KMS-11 (cell line): ENCODE measurements around the gene RAB7A.

Source experiments
- H2AFZ ChIP-seq: fragments of 200-600 bp; sonication (generic); 2 replicates; pipeline ENCODE4 v1.6.1; 2016; ENCODE audit warnings: antibody characterized with exemption, mixed run types, low read depth
- H3K27ac ChIP-seq: fragments of 200-600 bp; sonication (generic); 2 replicates; pipeline ENCODE4 v1.6.1; 2016; ENCODE audit warnings: mild to moderate bottlenecking, mixed run types
- H3K27me3 ChIP-seq: fragments of 200-600 bp; sonication (generic); 2 replicates; pipeline ENCODE4 v1.6.1; 2017; ENCODE audit warnings: mild to moderate bottlenecking, low read depth, mixed run types, moderate library complexity; ENCODE audit not compliant: insufficient read depth
- H3K36me3 ChIP-seq: fragments of 200-600 bp; sonication (generic); 2 replicates; pipeline ENCODE4 v1.6.1; 2017; ENCODE audit warnings: mild to moderate bottlenecking, mixed run types; ENCODE audit not compliant: insufficient read depth
- H3K4me1 ChIP-seq: fragments of 200-600 bp; sonication (generic); 2 replicates; pipeline ENCODE4 v1.6.1; 2016; ENCODE audit warnings: mild to moderate bottlenecking, low read depth, mixed run types; ENCODE audit not compliant: poor library complexity, severe bottlenecking
- H3K4me2 ChIP-seq: fragments of 200-600 bp; sonication (generic); 2 replicates; pipeline ENCODE4 v1.7.0; 2016; ENCODE audit warnings: mild to moderate bottlenecking, mixed run types
- H3K4me3 ChIP-seq: fragments of 200-600 bp; sonication (generic); IDR thresholded peaks from 2 replicates; pipeline ENCODE4 v1.6.1; 2017; ENCODE audit warnings: low read depth, low read length, mixed read lengths; ENCODE audit not compliant: insufficient read depth
- H3K79me2 ChIP-seq: fragments of 200-600 bp; sonication (generic); 2 replicates; pipeline ENCODE4 v1.6.1; 2016; ENCODE audit warnings: low read depth, mixed run types; ENCODE audit not compliant: insufficient read depth
- H3K9ac ChIP-seq: fragments of 200-600 bp; sonication (generic); 2 replicates; pipeline ENCODE4 v1.6.1; 2016; ENCODE audit warnings: mild to moderate bottlenecking, mixed run types
- H4K20me1 ChIP-seq: fragments of 200-600 bp; sonication (generic); 2 replicates; pipeline ENCODE4 v1.6.1; 2016; ENCODE audit warnings: mild to moderate bottlenecking, mixed run types; ENCODE audit not compliant: insufficient read depth
- CTCF ChIP-seq: fragments of 200-600 bp; sonication (generic); conservative IDR thresholded peaks from 2 replicates; pipeline ENCODE4 v1.6.1; 2017; ENCODE audit warnings: low read depth, mild to moderate bottlenecking, antibody characterized with exemption, low read length, moderate library complexity, mixed read lengths

Gene RAB7A

GRCh38 chr3:128794067-128794768, 68.2 kb downstream of the RAB7A start:
- Histone ChIP-seq H3K36me3 (no peaks in the 10 kb centered on the region), H3K4me1 (peaks cover 36% of the 10 kb centered on the region), H4K20me1 (0 out of 2 replicates have a peak, but pooled peaks cover 4% of the 10 kb centered on the region), H3K4me2 (no peak overlapping the region), H3K27ac (no peak overlapping the region), H3K79me2 (peaks cover 31% of the 10 kb centered on the region; the same call in 1 of the 2 replicates), H2AFZ (no peak overlapping the region), H3K27me3 (no peaks in the 10 kb centered on the region), H3K9ac (no peak overlapping the region), H3K4me3 (no peak overlapping the region)
- TF ChIP-seq CTCF = no peak

DNA sequence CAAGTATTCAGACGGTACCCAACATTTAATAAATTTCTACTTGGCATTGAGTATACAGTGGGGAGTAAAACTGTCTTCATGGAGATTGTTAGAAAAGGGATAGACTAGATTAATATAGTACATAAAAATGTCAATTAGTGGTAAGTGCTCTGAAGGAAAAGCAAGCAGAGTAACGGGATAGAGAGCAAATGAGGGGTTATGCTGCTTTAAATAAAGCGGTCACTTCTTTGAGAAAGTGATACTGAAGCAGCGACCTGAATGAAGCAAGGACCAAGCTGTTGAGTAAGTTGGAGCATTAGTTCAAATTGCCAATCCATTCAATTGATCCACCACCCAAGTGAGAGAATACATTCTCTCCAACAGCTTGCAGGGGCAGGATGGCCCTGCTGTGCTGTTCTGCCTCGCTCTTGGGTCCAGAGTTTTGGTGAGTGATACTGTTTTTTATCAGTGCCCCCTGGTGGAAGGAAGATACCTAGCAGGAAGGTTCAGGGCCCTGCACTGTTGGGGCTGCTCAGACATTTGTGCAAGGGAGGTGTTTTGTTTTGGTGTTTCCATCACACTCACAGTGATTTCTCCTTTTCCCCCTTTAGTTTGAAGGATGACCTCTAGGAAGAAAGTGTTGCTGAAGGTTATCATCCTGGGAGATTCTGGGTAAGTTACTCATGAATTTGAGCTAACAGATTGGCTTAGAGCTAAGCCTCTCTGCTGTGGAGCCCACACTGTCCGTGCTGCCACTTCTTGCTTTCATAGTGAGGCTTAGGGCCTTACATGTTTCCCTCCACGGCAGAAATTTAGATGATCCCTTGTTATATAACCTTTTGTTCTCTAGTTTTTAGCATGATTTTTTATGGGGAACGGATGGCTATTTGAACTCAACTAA, 69.0 kb downstream of the RAB7A start:
- peaks cover 24% of the 10 kb centered on the region; the same call in 1 of the 2 replicates for H3K79me2 ChIP-seq
- no peak overlapping the region for H3K9ac ChIP-seq
- TF ChIP-seq CTCF = peak; percentile 91
- H2AFZ ChIP-seq = no peak overlapping the region
- H3K4me3 ChIP-seq = no peak overlapping the region
- H3K36me3 ChIP-seq = no peaks in the 10 kb centered on the region
- 0 out of 2 replicates have a peak, but pooled peaks cover 4% of the 10 kb centered on the region for H4K20me1 ChIP-seq
- H3K4me1 ChIP-seq = peaks cover 36% of the 10 kb centered on the region
- no peak overlapping the region for H3K27ac ChIP-seq
- no peak overlapping the region for H3K4me2 ChIP-seq
- H3K27me3 ChIP-seq = no peaks in the 10 kb centered on the region

- peak overlapping the region; percentile 27; the same call in 1 of the 2 replicates for H3K4me2 ChIP-seq
- no peaks in the 10 kb centered on the region for H3K27me3 ChIP-seq
- H3K27ac ChIP-seq = peak overlapping the region; percentile 36; the same call in 1 of the 2 replicates
- no peaks in the 10 kb centered on the region for H4K20me1 ChIP-seq
- TF ChIP-seq CTCF = no peak
- H3K9ac ChIP-seq = no peak overlapping the region
- no peak overlapping the region for H3K4me3 ChIP-seq
- H3K4me1 ChIP-seq = peaks cover 57% of the 10 kb centered on the region
- H2AFZ ChIP-seq = no peak overlapping the region
- H3K79me2 ChIP-seq = peaks cover 8% of the 10 kb centered on the region
- no peaks in the 10 kb centered on the region for H3K36me3 ChIP-seq
Observed at GRCh38 chr3:128799653-128800052, 73.7 kb downstream of the RAB7A start.

DNA sequence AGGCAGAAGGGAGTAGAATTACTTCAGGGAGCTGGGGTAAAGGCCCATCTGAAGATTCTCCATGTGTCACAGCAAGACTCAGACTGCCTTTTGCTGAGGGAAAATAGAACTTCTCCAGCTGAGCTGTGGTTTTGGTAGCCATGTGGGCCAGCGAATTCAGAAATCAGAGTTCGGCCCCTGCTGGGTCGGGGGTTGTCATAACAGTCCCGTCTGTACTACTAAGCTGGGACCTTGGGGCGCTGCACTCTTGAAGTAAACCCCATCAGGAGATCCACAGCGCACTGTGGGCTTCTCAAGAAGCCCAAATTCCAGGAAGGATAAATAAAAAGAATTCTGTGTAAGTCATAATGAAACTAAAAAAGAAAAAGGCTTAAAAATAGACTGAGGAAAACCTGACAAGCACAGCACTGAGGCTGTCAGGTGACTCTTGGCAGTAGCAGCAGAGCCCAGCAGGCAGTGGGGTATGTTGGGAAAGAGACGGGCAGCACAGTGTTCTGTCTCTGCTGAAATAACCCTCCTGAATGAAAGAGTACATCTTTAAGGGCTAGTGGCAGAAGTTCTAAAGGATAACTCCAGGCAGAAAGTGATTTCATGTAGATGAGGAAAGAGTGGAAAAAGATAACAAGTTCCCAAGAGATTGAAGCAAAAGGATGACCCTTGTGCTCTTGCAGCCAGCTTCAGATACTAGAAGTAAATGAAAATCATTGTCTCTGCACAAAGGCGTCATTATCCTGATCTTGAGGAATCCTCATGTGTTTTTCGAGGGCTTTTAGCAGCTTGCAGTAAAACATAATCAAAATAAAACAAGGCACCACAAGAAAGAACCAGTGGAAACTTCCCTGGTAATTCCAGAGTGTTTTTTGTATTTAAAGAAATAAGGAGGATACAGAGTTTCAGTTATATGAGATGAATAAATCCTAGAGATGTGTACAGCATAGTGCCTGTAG, 74.5 kb downstream of the RAB7A start:
- TF ChIP-seq CTCF = no peak
- Histone ChIP-seq H4K20me1 (no peaks in the 10 kb centered on the region), H2AFZ (no peak overlapping the region), H3K4me2 (peak overlapping the region; percentile 27), H3K27me3 (no peaks in the 10 kb centered on the region), H3K79me2 (peaks cover 17% of the 10 kb centered on the region), H3K4me1 (peaks cover 56% of the 10 kb centered on the region), H3K27ac (peak overlapping the region; percentile 36; the same call in 1 of the 2 replicates), H3K9ac (no peak overlapping the region), H3K36me3 (no peaks in the 10 kb centered on the region), H3K4me3 (no peak overlapping the region)
